ENCODE measurements around the gene PSEN1.
"Not testable (repeated sequence)": the region's sequence is repeated elsewhere in the genome, so short reads cannot be mapped to it uniquely, and the experiment has no call there.

The PSEN1 gene

GRCh38 chr14:73167727-73168126 lies 31.4 kb downstream of the PSEN1 start:
- no peak for DNase-seq

GRCh38 chr14:73168274-73168673 lies 32.0 kb downstream of the PSEN1 start:
- no peak for DNase-seq

DNA sequence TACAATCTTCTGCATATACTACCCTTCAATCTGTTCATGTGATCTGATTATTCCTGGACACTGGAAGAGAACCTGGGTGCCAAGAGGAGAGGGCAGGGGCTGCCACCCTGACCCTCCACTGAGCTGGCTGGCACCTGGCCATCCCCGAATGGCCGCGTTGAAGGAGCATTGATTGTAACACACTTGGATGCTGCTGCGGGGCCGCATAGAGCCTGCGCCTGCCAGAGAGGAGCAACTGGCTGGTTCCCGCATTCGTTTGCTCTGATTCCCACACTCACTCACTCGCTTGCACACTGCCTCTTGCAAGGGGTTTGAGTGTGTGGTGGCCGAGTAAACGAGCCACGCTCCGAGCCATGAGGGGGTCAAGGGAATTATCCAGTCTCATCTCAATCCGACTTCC lies 32.4 kb downstream of the PSEN1 start:
- DNase-seq: no peak

DNA sequence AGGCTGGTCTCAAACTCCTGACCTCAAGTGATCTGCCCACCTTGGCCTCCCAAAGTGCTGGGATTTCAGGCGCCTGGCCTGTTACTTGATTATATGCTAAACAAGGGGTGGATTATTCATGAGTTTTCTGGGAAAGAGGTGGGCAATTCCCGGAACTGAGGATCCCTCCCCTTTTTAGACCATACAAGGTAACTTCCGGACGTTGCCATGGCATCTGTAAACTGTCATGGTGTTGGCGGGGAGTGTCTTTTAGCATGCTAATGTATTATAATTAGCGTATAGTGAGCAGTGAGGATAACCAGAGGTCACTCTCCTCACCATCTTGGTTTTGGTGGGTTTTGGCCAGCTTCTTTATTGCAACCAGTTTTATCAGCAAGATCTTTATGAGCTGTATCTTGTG lies 33.5 kb downstream of the PSEN1 start:
- DNase-seq: not testable (repeated sequence)

DNA sequence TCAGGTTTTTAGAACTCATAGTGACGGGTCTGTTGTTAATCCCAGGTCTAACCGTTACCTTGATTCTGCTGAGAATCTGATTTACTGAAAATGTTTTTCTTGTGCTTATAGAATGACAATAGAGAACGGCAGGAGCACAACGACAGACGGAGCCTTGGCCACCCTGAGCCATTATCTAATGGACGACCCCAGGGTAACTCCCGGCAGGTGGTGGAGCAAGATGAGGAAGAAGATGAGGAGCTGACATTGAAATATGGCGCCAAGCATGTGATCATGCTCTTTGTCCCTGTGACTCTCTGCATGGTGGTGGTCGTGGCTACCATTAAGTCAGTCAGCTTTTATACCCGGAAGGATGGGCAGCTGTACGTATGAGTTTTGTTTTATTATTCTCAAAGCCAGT lies 34.4 kb downstream of the PSEN1 start:
- DNase-seq: no peak

DNA sequence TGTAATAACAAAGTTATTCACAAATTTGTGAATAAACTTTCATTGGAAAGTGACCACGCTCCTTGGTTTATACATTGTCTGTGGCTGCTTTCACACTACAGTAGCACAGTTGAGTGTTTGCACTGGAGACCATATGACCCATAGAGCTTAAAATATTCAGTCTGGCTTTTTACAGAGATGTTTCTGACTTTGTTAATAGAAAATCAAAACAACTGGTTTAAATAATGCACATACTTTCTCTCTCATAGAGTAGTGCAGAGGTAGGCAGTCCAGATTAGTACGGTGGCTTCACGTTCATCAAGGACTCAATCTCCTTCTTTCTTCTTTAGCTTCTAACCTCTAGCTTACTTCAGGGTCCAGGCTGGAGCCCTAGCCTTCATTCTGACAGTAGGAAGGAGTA lies 36.2 kb downstream of the PSEN1 start:
- DNase-seq: no peak

- no peak for DNase-seq
Measured at GRCh38 chr14:73173092-73173735, 36.9 kb downstream of the PSEN1 start.

DNA sequence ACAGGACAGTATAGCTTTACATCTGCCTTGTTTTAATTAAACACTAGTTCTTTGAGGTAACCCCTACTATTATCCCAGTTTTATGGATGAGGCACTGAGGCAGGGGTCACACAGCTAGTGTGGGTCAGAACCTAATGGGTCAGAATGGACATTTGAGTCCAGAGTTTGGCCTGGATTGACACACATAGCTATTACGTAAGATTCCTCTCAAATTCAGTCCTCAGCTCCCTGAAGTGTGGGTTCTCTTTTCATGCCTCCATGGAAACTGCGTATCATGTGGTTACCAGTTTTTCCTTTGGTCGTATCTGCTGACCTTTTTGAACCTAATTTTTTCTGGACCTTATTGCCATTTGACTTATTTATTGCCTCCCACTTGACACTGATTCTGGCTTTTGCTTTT lies 40.4 kb downstream of the PSEN1 start:
- no peak for DNase-seq

DNA sequence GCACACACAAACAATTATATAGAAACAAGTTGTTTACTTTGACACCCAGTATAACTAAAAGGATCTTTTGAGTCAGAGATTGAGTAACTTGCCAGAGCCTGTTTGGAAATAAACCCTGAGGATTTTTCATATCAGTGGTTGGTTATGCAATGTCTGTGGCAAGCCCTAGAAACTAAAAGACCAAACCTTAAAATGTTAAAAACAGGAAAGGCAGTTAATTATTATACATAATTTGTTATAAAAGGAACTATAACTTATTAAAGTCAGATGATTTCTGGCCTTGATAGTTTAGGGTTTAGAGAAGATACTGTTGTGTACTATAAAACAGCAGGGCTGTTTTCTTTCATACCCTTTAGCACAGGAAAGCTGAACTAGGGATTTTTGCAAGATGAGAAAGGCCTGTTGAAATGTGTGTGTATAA lies 44.1 kb downstream of the PSEN1 start:
- no peak for DNase-seq

DNA sequence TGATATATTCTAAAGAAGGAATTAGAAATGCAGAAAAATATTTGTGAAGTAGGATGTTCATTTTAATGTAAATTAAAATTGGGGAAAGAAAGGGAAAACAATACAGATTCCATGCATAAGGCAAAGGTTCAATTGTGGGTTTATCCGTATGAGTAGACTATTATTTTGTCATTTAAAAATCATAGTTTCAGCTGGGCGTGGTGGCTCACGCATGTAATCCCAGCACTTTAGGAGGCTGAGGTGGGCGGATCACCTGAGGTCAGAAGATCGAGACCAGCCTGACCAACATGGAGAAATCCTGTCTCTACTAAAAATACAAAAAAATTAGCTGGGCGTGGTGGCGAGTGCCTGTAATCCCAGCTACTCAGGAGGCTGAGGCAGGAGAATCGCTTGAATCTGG lies 44.7 kb downstream of the PSEN1 start:
- not testable (repeated sequence) for DNase-seq

DNA sequence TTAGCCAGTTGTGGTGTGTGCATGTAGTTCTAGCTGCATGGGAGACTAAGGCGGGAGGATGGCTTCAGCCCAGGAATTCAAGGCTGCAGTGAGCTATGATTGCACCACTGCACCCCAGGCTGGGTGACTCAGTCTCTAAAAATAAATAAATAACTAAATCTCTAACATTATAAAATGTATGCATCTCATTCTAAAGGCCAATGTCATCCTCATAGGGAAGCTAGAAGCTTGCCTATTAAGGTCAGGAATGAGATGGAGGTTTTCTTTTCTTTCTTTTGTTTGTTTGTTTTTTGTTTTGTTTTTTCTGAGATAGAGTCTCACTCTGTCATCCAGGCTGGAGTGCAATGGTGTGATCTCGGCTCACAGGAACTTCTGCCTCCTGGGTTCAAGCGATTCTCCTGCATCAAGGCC lies 52.2 kb downstream of the PSEN1 start:
- DNase-seq: no peak

DNA sequence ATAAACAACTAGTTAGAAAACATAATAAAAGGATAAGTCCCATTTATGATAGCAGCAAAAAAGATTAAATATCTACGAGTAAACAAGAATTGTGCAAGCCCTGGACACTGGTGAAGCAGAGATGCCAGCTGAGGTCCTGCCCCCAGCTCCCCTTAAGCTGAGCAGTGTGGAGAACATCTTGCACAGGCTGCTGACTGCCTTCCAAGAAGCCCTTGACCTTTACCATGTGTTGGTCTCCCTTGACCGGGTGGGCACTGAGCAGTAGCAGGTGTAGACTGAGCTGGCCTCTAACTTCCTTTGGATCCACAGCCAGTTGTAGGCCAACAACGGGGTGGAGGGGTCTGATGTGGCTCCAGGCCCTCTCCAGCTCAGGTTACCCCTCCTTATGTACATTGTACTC lies 53.3 kb downstream of the PSEN1 start:
- DNase-seq: no peak

GRCh38 chr14:73191441-73191840 lies 55.1 kb downstream of the PSEN1 start:
- DNase-seq: no peak

- not testable (repeated sequence) for DNase-seq
Measured at GRCh38 chr14:73194306-73194705, 58.0 kb downstream of the PSEN1 start.

GRCh38 chr14:73198253-73198652 lies 61.9 kb downstream of the PSEN1 start:
- DNase-seq: no peak

DNA sequence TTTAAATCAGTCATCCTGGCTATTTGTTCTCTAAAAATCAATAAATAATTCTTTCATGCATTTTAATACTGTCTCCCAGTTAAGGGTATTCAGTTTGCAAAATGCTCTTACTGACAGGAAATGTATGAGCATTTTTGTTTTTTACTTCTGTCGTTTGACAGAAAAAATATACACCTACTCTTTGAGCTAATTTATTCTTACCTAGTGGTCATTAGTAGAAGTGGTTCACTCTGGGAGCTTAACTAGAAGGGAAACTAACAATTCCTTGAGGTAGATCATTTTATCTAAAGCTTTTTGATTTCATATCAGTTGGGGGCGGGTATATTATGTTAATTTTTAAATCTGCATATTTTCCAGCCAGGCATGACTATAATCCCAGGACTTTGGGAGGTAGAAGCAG lies 67.2 kb downstream of the PSEN1 start:
- DNase-seq: no peak

- no peak for DNase-seq
Measured at GRCh38 chr14:73207615-73208014, 71.3 kb downstream of the PSEN1 start.

GRCh38 chr14:73208390-73208789 lies 72.1 kb downstream of the PSEN1 start:
- DNase-seq: no peak

- DNase-seq: no peak
Measured at GRCh38 chr14:73208846-73209245, 72.5 kb downstream of the PSEN1 start.

GRCh38 chr14:73209953-73210352 lies 73.6 kb downstream of the PSEN1 start:
- no peak for DNase-seq

- DNase-seq: no peak
Measured at GRCh38 chr14:73211251-73212040, 75.1 kb downstream of the PSEN1 start.

DNA sequence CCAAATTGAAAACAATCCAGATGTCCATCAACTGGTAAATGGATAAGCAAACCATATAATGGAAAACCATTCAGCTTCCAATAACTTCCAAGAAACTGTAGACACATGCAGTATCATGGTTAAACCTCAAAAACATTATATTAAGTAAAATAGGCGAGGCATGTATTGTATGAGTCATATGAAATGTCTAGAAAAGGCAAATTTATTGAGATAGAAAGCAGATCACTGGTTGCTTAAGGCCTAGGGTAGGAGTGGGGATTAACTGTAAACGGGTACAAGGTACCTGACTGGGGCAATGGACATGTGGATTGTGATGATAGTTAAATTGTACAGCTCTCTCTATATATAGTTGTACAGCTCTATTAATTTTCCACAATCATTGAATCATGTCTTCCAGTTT lies 79.7 kb downstream of the PSEN1 start:
- DNase-seq: no peak

GRCh38 chr14:73217411-73217810 lies 81.1 kb downstream of the PSEN1 start:
- DNase-seq: no peak

- no peak for DNase-seq
Measured at GRCh38 chr14:73220061-73220460, 83.8 kb downstream of the PSEN1 start.

DNA sequence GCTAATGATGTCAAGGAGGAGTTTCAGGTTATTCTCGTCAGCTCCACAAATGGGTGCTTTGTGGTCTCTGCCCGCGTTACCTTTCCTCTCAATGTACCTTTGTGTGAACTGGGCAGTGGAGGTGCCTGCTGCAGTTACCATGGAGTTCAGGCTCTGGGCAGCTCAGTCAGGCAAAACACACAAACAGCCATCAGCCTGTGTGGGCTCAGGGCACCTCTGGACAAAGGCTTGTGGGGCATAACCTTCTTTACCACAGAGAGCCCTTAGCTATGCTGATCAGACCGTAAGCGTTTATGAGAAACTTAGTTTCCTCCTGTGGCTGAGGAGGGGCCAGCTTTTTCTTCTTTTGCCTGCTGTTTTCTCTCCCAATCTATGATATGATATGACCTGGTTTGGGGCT lies 84.3 kb downstream of the PSEN1 start:
- DNase-seq: no peak
